Measurements from ENCODE around the gene ALDH1A1.

- no peak for TF ChIP-seq CTCF (conservative IDR thresholded peaks at IDR 0.05)
- TF ChIP-seq EZH2 (IDR thresholded peaks at IDR 0.05; ENCODE audit: low read depth), result no peak
These were observed 30.8 kb downstream of the ALDH1A1 start for GRCh38 chr9:72921888-72922654.

Data from PC-9 (cell line).